IMR-90 (cell line): Measurements from ENCODE around the gene SLC1A5. TPM values are rescaled to one million over a fixed set of nuclear protein-coding genes. Genes with fewer than 3 reads are reported as not detected.

ENCODE experiments used
- ATAC-seq: fragments of 200-7000 bp; cut with Tn5 transposase; 2 replicates; pipeline ENCODE4 v1.9.1; 2020; ENCODE audit warnings: low read depth, mild to moderate bottlenecking, moderate library complexity
- BruUV-seq: library from RNA; stranded (reverse); fragments of 400-500 nt; replicated peaks from 2 replicates; lab custom pipeline; 2021; lab: Mats Ljungman, UMichigan
- CTCF ChIA-PET: fragments of 300-600 bp; formaldehyde crosslinking; extraction: SDS; loops from one replicate; lab custom pipeline; 2021; ENCODE audit warnings: antibody characterized with exemption; lab: Yijun Ruan, JAX
- POLR2A ChIA-PET: fragments of 300-600 bp; sonication (Branson Sonifier 250); formaldehyde crosslinking; loops from one replicate; lab custom pipeline; 2022; ENCODE audit warnings: antibody characterized with exemption; ENCODE audit not compliant: unreplicated experiment; lab: Charles Lee
- DNase-seq: peaks from one replicate; pipeline ENCODE4 v3.0.0; 2013
- H2AFZ ChIP-seq: replicated peaks from 2 replicates; pipeline ENCODE3; 2013; ENCODE audit warnings: low read length, mild to moderate bottlenecking; ENCODE audit not compliant: poor library complexity
- H2AK5ac ChIP-seq: 2 replicates; pipeline ENCODE4 v1.6.1; 2013; ENCODE audit warnings: low read depth, low read length, inconsistent platforms
- H2AK9ac ChIP-seq: replicated peaks from 2 replicates; pipeline ENCODE3; 2013; ENCODE audit warnings: mild to moderate bottlenecking, low read depth, low read length, moderate library complexity; ENCODE audit not compliant: poor library complexity
- H2BK120ac ChIP-seq: 2 replicates; pipeline ENCODE4 v1.6.1; 2013; ENCODE audit warnings: low read depth, low read length, inconsistent platforms
- H2BK15ac ChIP-seq: 3 replicates; pipeline ENCODE4 v1.6.1; 2013; ENCODE audit warnings: low read depth, low read length, inconsistent platforms
- H2BK20ac ChIP-seq: 2 replicates; pipeline ENCODE4 v1.6.1; 2013; ENCODE audit warnings: low read depth, mild to moderate bottlenecking, inconsistent platforms, low read length, moderate library complexity
- H2BK5ac ChIP-seq: 2 replicates; pipeline ENCODE4 v1.6.1; 2013; ENCODE audit warnings: mild to moderate bottlenecking, low read depth, low read length, inconsistent platforms; ENCODE audit not compliant: poor library complexity, severe bottlenecking
- H3K14ac ChIP-seq: replicated peaks from 2 replicates; pipeline ENCODE4 v1.6.1; 2013; ENCODE audit warnings: low read depth, low read length, inconsistent platforms
- H3K18ac ChIP-seq: 2 replicates; pipeline ENCODE4 v1.6.1; 2013; ENCODE audit warnings: low read depth, low read length, control low read depth
- H3K23ac ChIP-seq: 2 replicates; pipeline ENCODE4 v1.6.1; 2013; ENCODE audit warnings: low read depth, low read length, inconsistent platforms
- H3K27ac ChIP-seq: 2 replicates; pipeline ENCODE4 v1.5.1; 2013; ENCODE audit warnings: mild to moderate bottlenecking, control low read depth, low read length; ENCODE audit not compliant: insufficient read depth
- H3K27me3 ChIP-seq: 2 replicates; pipeline ENCODE4 v1.6.1; 2013; ENCODE audit warnings: low read length; ENCODE audit not compliant: control insufficient read depth, insufficient read depth
- H3K36me3 ChIP-seq: 2 replicates; pipeline ENCODE4 v1.6.1; 2013; ENCODE audit warnings: low read length, mixed read lengths; ENCODE audit not compliant: control insufficient read depth, insufficient read depth
- H3K4ac ChIP-seq: 2 replicates; pipeline ENCODE4 v1.6.1; 2013; ENCODE audit warnings: low read depth, low read length, inconsistent platforms
- H3K4me1 ChIP-seq: 2 replicates; pipeline ENCODE4 v1.6.1; 2013; ENCODE audit warnings: low read length, mixed read lengths; ENCODE audit not compliant: control insufficient read depth, insufficient read depth
- H3K4me2 ChIP-seq: 2 replicates; pipeline ENCODE4 v1.6.1; 2013; ENCODE audit warnings: low read depth, mild to moderate bottlenecking, control low read depth, low read length, moderate library complexity
- H3K4me3 ChIP-seq: 2 replicates; pipeline ENCODE4 v1.5.1; 2013; ENCODE audit warnings: low read depth, mild to moderate bottlenecking, control low read depth, low read length, moderate library complexity; ENCODE audit not compliant: insufficient read depth
- H3K56ac ChIP-seq: 2 replicates; pipeline ENCODE4 v1.6.1; 2013; ENCODE audit warnings: low read length, inconsistent platforms; ENCODE audit not compliant: insufficient read depth; ENCODE audit errors: extremely low read depth
- H3K79me1 ChIP-seq, 2 experiments: 2 replicates each; pipeline ENCODE4 v1.6.1; 2013; ENCODE audit warnings: low read length in 2 of 2, inconsistent platforms in 1 of 2, low read depth in 1 of 2
- H3K9ac ChIP-seq: 2 replicates; pipeline ENCODE4 v1.6.1; 2013; ENCODE audit warnings: low read depth, low read length, control low read depth
- H3K9me1 ChIP-seq: 2 replicates; pipeline ENCODE4 v1.6.1; 2013; ENCODE audit warnings: low read length, inconsistent platforms; ENCODE audit not compliant: insufficient read depth
- H3K9me3 ChIP-seq: 2 replicates; pipeline ENCODE4 v1.6.1; 2013; ENCODE audit warnings: low read length; ENCODE audit not compliant: control insufficient read depth, insufficient read depth
- H4K20me1 ChIP-seq: 2 replicates; pipeline ENCODE4 v1.6.1; 2013; ENCODE audit warnings: low read length, inconsistent platforms; ENCODE audit not compliant: insufficient read depth
- H4K5ac ChIP-seq: 2 replicates; pipeline ENCODE4 v1.6.1; 2013; ENCODE audit warnings: mild to moderate bottlenecking, low read depth, low read length, control low read depth
- H4K8ac ChIP-seq, 2 experiments: 2 replicates each; pipeline ENCODE4 v1.6.1; 2013; ENCODE audit warnings: low read depth in 2 of 2, low read length in 2 of 2, control low read depth in 1 of 2, inconsistent platforms in 1 of 2
- H4K91ac ChIP-seq: 2 replicates; pipeline ENCODE4 v1.6.1; 2013; ENCODE audit warnings: low read depth, low read length, inconsistent platforms; ENCODE audit not compliant: insufficient read depth
- BHLHE40 ChIP-seq: fragments of 150-350 bp; IDR thresholded peaks from 2 replicates; pipeline ENCODE4 v1.6.1; 2016; ENCODE audit warnings: mild to moderate bottlenecking, low read depth, low read length
- CEBPB ChIP-seq: IDR thresholded peaks from 2 replicates; pipeline ENCODE4 v1.6.1; 2012; ENCODE audit warnings: low read depth, low read length, improper control_type of control experiment
- CHD1 ChIP-seq: IDR thresholded peaks from 2 replicates; pipeline ENCODE4 v1.6.1; 2012; ENCODE audit warnings: low read depth, low read length, improper control_type of control experiment
- CTCF ChIP-seq: conservative IDR thresholded peaks from 2 replicates; pipeline ENCODE4 v1.5.1; 2012; ENCODE audit warnings: mild to moderate bottlenecking, low read depth, low read length, improper control_type of control experiment
- ELK1 ChIP-seq: fragments of 150-350 bp; IDR thresholded peaks from 2 replicates; pipeline ENCODE4 v1.6.1; 2016; ENCODE audit warnings: low read depth, mild to moderate bottlenecking, low read length, moderate library complexity, borderline replicate concordance
- FOS ChIP-seq: fragments of 150-350 bp; IDR thresholded peaks from 2 replicates; pipeline ENCODE4 v1.6.1; 2016; ENCODE audit warnings: low read depth, low read length
- MAZ ChIP-seq: IDR thresholded peaks from 2 replicates; pipeline ENCODE4 v1.6.1; 2012; ENCODE audit warnings: low read depth, mild to moderate bottlenecking, low read length, improper control_type of control experiment, moderate library complexity, borderline replicate concordance
- MXI1 ChIP-seq: IDR thresholded peaks from 2 replicates; pipeline ENCODE4 v1.6.1; 2012; ENCODE audit warnings: low read depth, mild to moderate bottlenecking, low read length, moderate library complexity, borderline replicate concordance
- NFE2L2 ChIP-seq: fragments of 150-350 bp; IDR thresholded peaks from 2 replicates; pipeline ENCODE4 v1.6.1; 2016; ENCODE audit warnings: low read depth, mild to moderate bottlenecking, low read length
- POLR2A ChIP-seq: IDR thresholded peaks from 2 replicates; pipeline ENCODE4 v1.6.1; 2012; ENCODE audit warnings: mild to moderate bottlenecking, low read depth, low read length
- RAD21 ChIP-seq: IDR thresholded peaks from 2 replicates; pipeline ENCODE4 v1.6.1; 2012; ENCODE audit warnings: low read length, improper control_type of control experiment
- RCOR1 ChIP-seq: IDR thresholded peaks from 2 replicates; pipeline ENCODE4 v1.6.1; 2012; ENCODE audit warnings: mild to moderate bottlenecking, low read length, improper control_type of control experiment; ENCODE audit not compliant: insufficient replicate concordance
- RFX5 ChIP-seq: IDR thresholded peaks from 2 replicates; pipeline ENCODE4 v1.8.0; 2012; ENCODE audit warnings: low read depth, mild to moderate bottlenecking, low read length, moderate library complexity
- SMC3 ChIP-seq: fragments of 150-350 bp; IDR thresholded peaks from 2 replicates; pipeline ENCODE4 v1.6.1; 2016; ENCODE audit warnings: low read depth, mild to moderate bottlenecking, antibody characterized with exemption, low read length, moderate library complexity
- USF2 ChIP-seq: fragments of 150-350 bp; IDR thresholded peaks from 2 replicates; pipeline ENCODE4 v1.6.1; 2017; ENCODE audit warnings: mild to moderate bottlenecking, antibody characterized with exemption, low read length, low read depth
- WGBS, 2 experiments: methylation state at CpG; one replicate each; pipeline versions ENCODE4 v1.1.5 to v1.1.7; 2013; ENCODE audit warnings: missing lambda C conversion rate in 2 of 2; ENCODE audit not compliant: insufficient read length in 1 of 2; ENCODE audit errors: extremely low coverage in 2 of 2; 5-methylcytosine and 5-hydroxymethylcytosine counted together
- dilution Hi-C: fragments of 300-500 bp; cut with HindIII; formaldehyde crosslinking; loops from one replicate; pipeline ENCODE4 v1.14.3; 2018; ENCODE audit warnings: low sequenced_read_pairs; ENCODE audit not compliant: unreplicated experiment
- in situ Hi-C: fragments of 300-500 bp; cut with MboI; formaldehyde crosslinking; loops from 3 replicates; pipeline ENCODE4 v1.14.3; 2019; ENCODE audit warnings: low sequenced_read_pairs, inconsistent platforms, mixed read lengths
- intact Hi-C: fragments of 100-400 bp; cut with micrococcal nuclease; formaldehyde crosslinking; loops from 2 replicates; pipeline ENCODE4 v1.10.0; 2022
- polyA plus RNA-seq, 3 experiments: library from polyadenylated mRNA; depleted of rRNA; stranded (reverse); fragments of >200 nt; gene quantifications; 2 replicates each; pipeline ENCODE4 v1.2.3, GENCODE V29; 2012; ENCODE audit warnings: low replicate concordance in 1 of 3
- total RNA-seq: library from RNA; depleted of rRNA; stranded (reverse); fragments of >200 nt; gene quantifications from 2 replicates; pipeline ENCODE4 v1.2.3, GENCODE V29; 2012

Gene SLC1A5
- total and polyA plus RNA-seq, 2 of the 4 experiments (the other 2 are of a cell fraction): 142 to 171 TPM

GRCh38 chr19:46731007-46731501 lies 57.3 kb downstream of the SLC1A5 start:
- Histone ChIP-seq H3K9me3 (no peaks in the 10 kb centered on the region), H3K14ac (0 out of 2 replicates have a peak overlapping the region, but pooled peaks have one; percentile 10), H2AK5ac (peak overlapping the region; percentile 78; the same call in 1 of the 2 replicates), H4K5ac (no peak overlapping the region), H2AFZ (no peak overlapping the region), H2BK120ac (peak overlapping the region; percentile 4; the same call in 1 of the 2 replicates), H3K9me1 (peaks cover 17% of the 10 kb centered on the region; the same call in 1 of the 2 replicates), H2BK15ac (no peak overlapping the region), H4K20me1 (peaks cover 79% of the 10 kb centered on the region), H3K18ac (no peak overlapping the region), H3K56ac (no peak overlapping the region), H3K27me3 (no peaks in the 10 kb centered on the region), H3K23ac (peak overlapping the region; percentile 22; the same call in 1 of the 2 replicates), H4K8ac (0 out of 4 replicates have a peak overlapping the region, but pooled peaks of 1 of the 2 experiments have one; percentile 6), H3K9ac (no peak overlapping the region), H3K4me2 (peak overlapping the region; percentile 10; the same call in 1 of the 2 replicates), H3K4me3 (no peak overlapping the region), H3K27ac (peak overlapping the region; percentile 4; the same call in 1 of the 2 replicates), H4K91ac (0 out of 2 replicates have a peak overlapping the region, but pooled peaks have one; percentile 6), H3K36me3 (peaks cover 66% of the 10 kb centered on the region), H2AK9ac (peak overlapping the region; percentile 73), H2BK5ac (no peak overlapping the region), H2BK20ac (no peak overlapping the region), H3K4ac (peak overlapping the region; percentile 27; the same call in 1 of the 2 replicates), H3K79me1 (peaks cover 38 to 87% of the 10 kb centered on the region in 2 experiments), H3K4me1 (peaks cover 16% of the 10 kb centered on the region)
- dilution Hi-C loops: no loop called here
- ChIA-PET POLR2A (no interaction called here), CTCF (no interaction called here)
- 58% methylated on average over 6 of the region's 14 CpGs; no CpG with 5 or more reads in 1 of the 2 experiments for WGBS, 2 experiments
- peak; percentile 75 for ATAC-seq
- in situ Hi-C loops: no loop called here
- BruUV-seq: no TSS peak
- intact Hi-C loops: no loop called here
- DNase-seq: peak; percentile 94
- no peak for TF ChIP-seq CHD1
- no peak for TF ChIP-seq RAD21
- TF ChIP-seq NFE2L2: peak; percentile 90
- no peak for TF ChIP-seq USF2
- TF ChIP-seq POLR2A: no peak
- TF ChIP-seq CEBPB: no peak
- TF ChIP-seq RCOR1: no peak
- TF ChIP-seq MAZ: 0 out of 2 replicates have a peak, but pooled peaks have one; percentile 28
- peak; percentile 73 for TF ChIP-seq FOS
- peak; percentile 65 for TF ChIP-seq BHLHE40
- no peak for TF ChIP-seq RFX5
- TF ChIP-seq CTCF: no peak
- TF ChIP-seq ELK1: no peak
- peak; percentile 72; the same call in 1 of the 2 replicates for TF ChIP-seq MXI1
- 0 out of 2 replicates have a peak, but pooled peaks have one; percentile 4 for TF ChIP-seq SMC3
